ENCODE data around the gene KRTAP3-3.

GRCh38 chr17:40967582-40967981 lies 26.4 kb downstream of the KRTAP3-3 start:
- no peak for TF ChIP-seq POLR2A (IDR thresholded peaks at IDR 0.05)
- TF ChIP-seq, protein P1, sequence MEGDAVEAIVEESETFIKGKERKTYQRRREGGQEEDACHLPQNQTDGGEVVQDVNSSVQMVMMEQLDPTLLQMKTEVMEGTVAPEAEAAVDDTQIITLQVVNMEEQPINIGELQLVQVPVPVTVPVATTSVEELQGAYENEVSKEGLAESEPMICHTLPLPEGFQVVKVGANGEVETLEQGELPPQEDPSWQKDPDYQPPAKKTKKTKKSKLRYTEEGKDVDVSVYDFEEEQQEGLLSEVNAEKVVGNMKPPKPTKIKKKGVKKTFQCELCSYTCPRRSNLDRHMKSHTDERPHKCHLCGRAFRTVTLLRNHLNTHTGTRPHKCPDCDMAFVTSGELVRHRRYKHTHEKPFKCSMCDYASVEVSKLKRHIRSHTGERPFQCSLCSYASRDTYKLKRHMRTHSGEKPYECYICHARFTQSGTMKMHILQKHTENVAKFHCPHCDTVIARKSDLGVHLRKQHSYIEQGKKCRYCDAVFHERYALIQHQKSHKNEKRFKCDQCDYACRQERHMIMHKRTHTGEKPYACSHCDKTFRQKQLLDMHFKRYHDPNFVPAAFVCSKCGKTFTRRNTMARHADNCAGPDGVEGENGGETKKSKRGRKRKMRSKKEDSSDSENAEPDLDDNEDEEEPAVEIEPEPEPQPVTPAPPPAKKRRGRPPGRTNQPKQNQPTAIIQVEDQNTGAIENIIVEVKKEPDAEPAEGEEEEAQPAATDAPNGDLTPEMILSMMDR (IDR thresholded peaks at IDR 0.05), result no peak
- TF ChIP-seq EP300 (IDR thresholded peaks at IDR 0.05), result no peak
